ENCODE measurements around the gene ASPHD2.

ASPHD2 gene

DNA sequence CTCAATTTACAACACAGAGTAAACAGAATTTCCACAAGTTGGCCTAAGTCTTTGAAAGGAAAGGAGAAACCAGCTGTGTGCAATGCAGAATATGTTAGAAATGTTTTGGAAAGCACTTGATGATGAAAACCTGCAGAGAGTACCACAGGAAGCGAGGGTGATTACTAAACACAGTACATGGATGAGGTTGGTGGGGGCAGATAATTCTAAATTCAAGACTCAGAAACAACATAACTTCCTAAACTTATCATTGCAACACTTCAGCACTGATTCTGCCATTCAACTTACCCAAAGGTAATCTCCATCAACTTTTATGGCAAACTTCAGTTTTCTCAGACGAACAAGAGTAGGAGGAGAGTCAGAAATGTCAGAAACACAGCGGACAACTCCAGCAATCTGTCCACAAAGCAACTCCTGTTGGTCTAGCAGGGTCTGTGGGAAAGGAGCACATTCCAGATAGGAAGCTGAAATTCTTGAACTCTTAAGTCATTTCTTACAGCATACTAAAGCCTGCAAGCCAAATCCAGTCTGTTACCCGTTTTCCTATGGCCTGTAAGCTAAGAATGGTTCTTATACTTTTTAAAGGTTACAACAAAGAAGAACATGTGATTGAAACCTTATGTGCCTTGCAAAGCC, 47.8 kb downstream of the ASPHD2 start:
- no peak overlapping the region for H3K4me3 ChIP-seq (ENCODE audit: low read depth, low read length)
- TF ChIP-seq, protein P1, sequence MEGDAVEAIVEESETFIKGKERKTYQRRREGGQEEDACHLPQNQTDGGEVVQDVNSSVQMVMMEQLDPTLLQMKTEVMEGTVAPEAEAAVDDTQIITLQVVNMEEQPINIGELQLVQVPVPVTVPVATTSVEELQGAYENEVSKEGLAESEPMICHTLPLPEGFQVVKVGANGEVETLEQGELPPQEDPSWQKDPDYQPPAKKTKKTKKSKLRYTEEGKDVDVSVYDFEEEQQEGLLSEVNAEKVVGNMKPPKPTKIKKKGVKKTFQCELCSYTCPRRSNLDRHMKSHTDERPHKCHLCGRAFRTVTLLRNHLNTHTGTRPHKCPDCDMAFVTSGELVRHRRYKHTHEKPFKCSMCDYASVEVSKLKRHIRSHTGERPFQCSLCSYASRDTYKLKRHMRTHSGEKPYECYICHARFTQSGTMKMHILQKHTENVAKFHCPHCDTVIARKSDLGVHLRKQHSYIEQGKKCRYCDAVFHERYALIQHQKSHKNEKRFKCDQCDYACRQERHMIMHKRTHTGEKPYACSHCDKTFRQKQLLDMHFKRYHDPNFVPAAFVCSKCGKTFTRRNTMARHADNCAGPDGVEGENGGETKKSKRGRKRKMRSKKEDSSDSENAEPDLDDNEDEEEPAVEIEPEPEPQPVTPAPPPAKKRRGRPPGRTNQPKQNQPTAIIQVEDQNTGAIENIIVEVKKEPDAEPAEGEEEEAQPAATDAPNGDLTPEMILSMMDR (IDR thresholded peaks at IDR 0.05; ENCODE audit: borderline replicate concordance, insufficient read depth, low read depth, low read length), result no peak

DNA sequence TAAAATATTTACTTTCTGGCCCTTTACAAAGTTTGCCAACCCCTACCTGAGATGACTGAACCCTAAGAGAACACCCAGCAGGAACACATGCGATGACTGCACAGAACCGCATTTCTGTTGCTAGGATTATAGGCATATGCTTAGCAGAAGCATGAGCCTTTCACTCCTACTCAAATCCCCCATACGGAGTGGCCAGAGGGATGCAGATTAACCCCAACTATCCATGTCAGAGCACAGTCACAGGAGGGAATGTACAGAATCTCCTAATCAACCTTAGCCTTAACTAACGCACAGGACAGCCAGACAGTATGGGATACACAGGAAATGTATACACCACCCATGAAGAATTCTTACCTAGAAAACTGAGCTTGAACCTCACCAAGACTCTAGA, 48.3 kb downstream of the ASPHD2 start:
- no peak overlapping the region for H3K4me3 ChIP-seq (ENCODE audit: low read depth, low read length)

DNA sequence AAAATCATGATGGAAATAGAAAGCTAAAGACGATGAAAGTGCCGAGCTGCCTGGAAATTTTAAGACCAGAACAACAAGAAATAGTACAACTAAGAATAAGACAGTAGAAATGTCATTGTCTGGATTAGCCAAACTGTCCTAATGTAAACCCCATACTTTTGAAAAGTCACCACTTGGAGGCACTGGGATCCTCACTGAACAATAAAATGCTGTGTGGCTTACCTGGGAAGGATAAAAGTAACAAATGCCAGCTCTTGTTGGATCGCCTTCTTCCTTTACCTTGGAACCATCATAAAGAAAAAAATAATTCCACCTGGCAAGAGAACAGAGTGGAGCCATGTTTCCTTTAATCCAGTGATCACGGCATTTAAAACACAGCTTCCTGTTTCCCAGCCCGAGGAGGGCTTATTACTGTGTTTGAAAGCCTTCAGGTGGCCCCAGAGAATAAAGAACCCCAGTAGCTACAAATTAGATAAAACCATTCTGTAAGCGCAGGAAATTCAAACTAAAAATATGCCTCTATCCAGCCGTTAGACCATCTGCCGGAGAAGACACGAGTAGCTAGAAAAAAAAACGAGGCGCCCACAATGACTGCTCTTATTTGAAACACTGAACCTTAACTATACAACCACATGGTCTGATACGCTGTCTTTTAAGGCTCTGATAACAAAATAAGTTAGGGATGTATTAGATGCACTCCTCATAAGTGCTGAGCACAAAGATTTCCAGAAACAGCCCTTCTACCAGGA, 50.2 kb downstream of the ASPHD2 start:
- TF ChIP-seq, protein P1 (IDR thresholded peaks at IDR 0.05; ENCODE audit: borderline replicate concordance, insufficient read depth, low read depth, low read length), result no peak
- peak overlapping the region; percentile 27 for H3K4me3 ChIP-seq (ENCODE audit: low read depth, low read length)

More for the DNA sequence above, 48.3 kb downstream of the ASPHD2 start:
- TF ChIP-seq, protein P1 (IDR thresholded peaks at IDR 0.05; ENCODE audit: borderline replicate concordance, insufficient read depth, low read depth, low read length), result no peak

DNA sequence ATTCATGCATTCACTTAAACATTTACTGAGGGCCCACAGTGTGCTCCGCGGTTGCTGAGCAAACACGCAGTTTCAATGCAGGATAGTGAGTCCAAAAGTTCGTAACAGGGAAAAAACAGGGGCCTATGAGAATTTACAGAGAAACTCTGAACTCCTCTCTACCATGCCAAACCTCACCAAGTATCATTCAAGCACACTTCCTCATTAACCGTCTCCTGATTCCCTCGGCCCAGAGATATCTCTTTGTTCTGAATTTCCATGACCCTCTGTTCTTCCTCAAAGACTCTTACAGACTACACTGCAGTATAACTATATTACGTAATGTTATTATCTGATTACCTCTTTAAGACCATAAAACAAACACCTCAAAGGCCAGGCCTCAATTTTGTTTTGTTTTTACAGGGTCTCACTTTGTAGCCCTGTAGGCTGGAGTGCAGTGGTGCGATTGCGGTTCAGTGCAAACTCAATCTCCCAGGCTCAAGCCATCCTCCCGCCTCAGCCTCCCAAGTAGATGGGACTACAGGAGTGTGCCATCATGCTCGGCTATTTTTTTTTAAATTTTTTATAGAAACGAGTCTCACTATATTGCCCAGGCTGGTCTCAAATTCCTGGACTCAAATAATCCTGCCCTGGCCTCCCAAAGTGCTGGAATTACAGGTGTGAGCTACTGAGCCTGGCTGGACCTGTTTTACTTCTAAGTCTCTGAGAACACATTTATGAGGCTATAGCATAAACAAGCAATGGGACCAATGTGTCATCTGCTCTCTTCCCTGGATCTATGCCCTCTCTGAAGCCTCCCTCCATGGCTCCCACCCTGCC, 50.9 kb downstream of the ASPHD2 start:
- TF ChIP-seq, protein P1 (IDR thresholded peaks at IDR 0.05; ENCODE audit: borderline replicate concordance, insufficient read depth, low read depth, low read length), result no peak
- peak overlapping the region; percentile 11 for H3K4me3 ChIP-seq (ENCODE audit: low read depth, low read length)

DNA sequence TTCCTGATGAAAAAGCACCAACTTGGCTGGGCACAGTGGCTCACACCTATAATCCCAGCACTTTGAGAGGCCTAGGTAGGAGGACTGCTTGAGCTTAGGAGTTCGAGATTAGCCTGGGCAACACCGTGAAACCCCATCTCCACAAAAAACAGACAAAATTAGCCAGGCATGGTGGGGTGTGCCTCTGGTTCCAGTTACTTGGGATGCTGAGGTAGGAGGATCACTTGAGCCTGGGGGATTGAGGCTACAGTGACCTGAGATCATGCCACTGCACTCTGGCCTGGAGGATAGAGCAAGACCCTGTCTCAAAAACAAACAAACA, 51.5 kb downstream of the ASPHD2 start:
- no peak overlapping the region for H3K4me3 ChIP-seq (ENCODE audit: low read depth, low read length)
- TF ChIP-seq, protein P1 (IDR thresholded peaks at IDR 0.05; ENCODE audit: borderline replicate concordance, insufficient read depth, low read depth, low read length), result no peak

DNA sequence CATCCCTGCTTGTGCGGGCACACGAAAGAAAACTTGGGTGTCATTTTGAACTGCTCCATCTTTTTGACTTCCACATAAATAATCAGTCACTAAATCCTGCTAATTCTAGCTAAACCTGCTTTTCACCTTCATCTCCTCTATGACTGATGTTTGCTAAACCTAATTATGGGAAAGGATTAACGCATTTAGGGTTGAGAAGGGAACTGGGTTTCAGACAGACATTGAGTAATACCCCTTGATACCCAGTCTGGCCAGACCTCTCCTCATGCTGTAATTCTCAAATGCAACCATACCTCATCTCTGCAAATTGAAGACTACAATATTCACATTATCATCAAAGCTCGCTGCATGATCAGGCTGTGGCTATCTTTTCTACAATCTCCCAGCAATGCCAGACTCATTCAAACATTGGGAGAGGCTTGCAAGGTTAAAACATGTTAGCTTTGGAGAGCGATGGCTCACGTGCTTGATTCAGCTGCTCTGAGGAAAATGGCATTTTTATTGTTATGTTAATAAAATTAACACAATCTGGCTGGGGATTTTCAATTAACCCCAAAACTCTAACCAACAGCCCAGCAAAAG, 52.1 kb downstream of the ASPHD2 start:
- no peak overlapping the region for H3K4me3 ChIP-seq (ENCODE audit: low read depth, low read length)
- TF ChIP-seq, protein P1 (IDR thresholded peaks at IDR 0.05; ENCODE audit: borderline replicate concordance, insufficient read depth, low read depth, low read length), result no peak
